Transverse colon (tissue), 4 donors: ENCODE measurements around the gene ZFP30.

ENCODE experiments used
- CTCF ChIP-seq, 5 experiments: fragments of 200-600 bp in 3 of 5; fragments of 450-650 bp in 2 of 5; sonication (generic) in 3 of 5; IDR thresholded peaks; 1 replicate in 2 of 5; 2 replicates in 3 of 5; pipeline ENCODE4 v1.5.1; 2016 to 2017; ENCODE audit warnings: antibody characterized with exemption in 5 of 5, inconsistent platforms in 3 of 5, mild to moderate bottlenecking in 2 of 5, moderate library complexity in 1 of 5
- EP300 ChIP-seq: sonication (generic); formaldehyde crosslinking; IDR thresholded peaks from one replicate; pipeline ENCODE4 v1.6.1; 2017; ENCODE audit warnings: antibody characterized with exemption, low read depth
- POLR2A ChIP-seq: fragments of 450-650 bp; IDR thresholded peaks from one replicate; pipeline ENCODE4 v1.6.1; 2016; ENCODE audit warnings: antibody characterized with exemption, mild to moderate bottlenecking, moderate library complexity
- POLR2AphosphoS5 ChIP-seq, 3 donors: sonication (generic); formaldehyde crosslinking; IDR thresholded peaks; one replicate each; pipeline ENCODE4 v1.6.1; 2016; ENCODE audit warnings: antibody characterized with exemption in 3 of 3

GRCh38 chr19:37655301-37655688, at the start of gene ZFP30:
- TF ChIP-seq CTCF (IDR thresholded peaks at IDR 0.05), result no peak
- TF ChIP-seq EP300, result no peak
- TF ChIP-seq POLR2A, result peak; percentile 55
- TF ChIP-seq POLR2AphosphoS5 (IDR thresholded peaks at IDR 0.05), result peak in 2 of 3 donors; percentile 23 to 56
